ENCODE results near the gene OR2T27. TPM values are rescaled to one million over a fixed set of nuclear protein-coding genes. Genes with fewer than 3 reads are reported as not detected.

Gene OR2T27, protein sequence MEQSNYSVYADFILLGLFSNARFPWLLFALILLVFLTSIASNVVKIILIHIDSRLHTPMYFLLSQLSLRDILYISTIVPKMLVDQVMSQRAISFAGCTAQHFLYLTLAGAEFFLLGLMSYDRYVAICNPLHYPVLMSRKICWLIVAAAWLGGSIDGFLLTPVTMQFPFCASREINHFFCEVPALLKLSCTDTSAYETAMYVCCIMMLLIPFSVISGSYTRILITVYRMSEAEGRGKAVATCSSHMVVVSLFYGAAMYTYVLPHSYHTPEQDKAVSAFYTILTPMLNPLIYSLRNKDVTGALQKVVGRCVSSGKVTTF
- total RNA-seq, result not detected

DNA sequence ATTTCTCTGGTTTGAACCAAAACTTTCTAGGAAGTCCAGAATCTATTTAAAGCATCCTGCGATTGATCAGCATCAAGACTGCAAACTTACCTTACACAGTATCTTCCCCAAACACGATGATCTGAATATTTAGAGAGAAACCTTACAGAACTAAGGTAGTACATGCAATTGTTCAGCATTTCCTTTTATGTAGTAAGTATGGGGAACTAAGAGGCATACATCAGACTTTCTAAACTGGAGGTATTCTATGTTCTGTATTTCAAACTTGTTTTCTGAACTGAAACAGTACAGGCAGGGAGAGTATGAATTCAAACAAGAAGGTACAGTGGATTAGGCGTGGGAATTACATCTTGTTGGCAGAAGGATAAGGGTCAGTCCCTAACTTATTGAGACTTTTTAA, at the start of gene OR2T27:
TSS of gene OR2T27 (minus strand) at position 175 of the 400 bp plus-strand sequence. CDS start 4,644 bp downstream, outside the sequence.

DNA sequence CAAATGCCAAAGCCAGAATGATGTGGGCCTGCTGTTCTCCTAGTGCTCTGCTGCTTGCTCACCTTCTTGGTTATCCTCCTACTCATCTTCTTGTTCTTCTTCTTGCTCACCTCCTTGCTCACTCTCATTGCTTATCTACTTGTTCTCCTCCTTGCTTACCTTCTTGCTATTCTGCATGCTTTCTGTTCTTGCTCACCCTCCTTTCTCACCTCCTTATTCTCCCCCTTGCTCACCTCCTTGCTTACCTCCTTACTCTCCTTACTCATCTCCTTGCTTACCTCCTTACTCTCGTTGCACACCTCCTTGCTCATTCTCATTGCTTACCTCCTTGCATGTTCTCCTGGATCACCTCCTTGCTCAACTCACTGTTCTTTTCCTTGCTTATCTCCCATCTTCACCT, 47.4 kb upstream of the OR2T27 start, which contains the start of gene OR14I1:
TSS of gene OR14I1 (minus strand) at position 53 of the 400 bp plus-strand sequence.

GRCh38 chr1:248645178-248645577, 10.2 kb downstream of the OR2T27 start, which contains the start of gene OR2T35:
Gene OR2T35, minus strand, starts transcription at chr1:248645278. Its CDS starts 6,020 bp downstream, at chr1:248639258.

GRCh38 chr1:248634991-248635390, 20.3 kb downstream of the OR2T27 start, which contains the start of gene OR2T11:
Gene OR2T11, minus strand, starts transcription at chr1:248635091. Its CDS starts 7,963 bp downstream, at chr1:248627128.

Other genes starting within 250 kb of the OR2T27 start
- gene OR2T2, start 209.9 kb downstream of the OR2T27 start, total RNA-seq, result not detected
- not detected for gene OR2T3, start 182.2 kb downstream of the OR2T27 start, total RNA-seq
- gene OR2T5, start 166.9 kb downstream of the OR2T27 start, total RNA-seq, result not detected
- gene OR2G6, start 147.5 kb downstream of the OR2T27 start, total RNA-seq, result not detected
- not detected for gene OR2T29, start 92.8 kb downstream of the OR2T27 start, total RNA-seq
- not detected for gene OR2T34, start 80.8 kb downstream of the OR2T27 start, total RNA-seq
- not detected for gene OR2T10, start 57.8 kb downstream of the OR2T27 start, total RNA-seq
- not detected for gene OR2T11, start 20.4 kb downstream of the OR2T27 start, total RNA-seq
- not detected for gene OR2T35, start 10.2 kb downstream of the OR2T27 start, total RNA-seq
- gene OR14I1, start 47.2 kb upstream of the OR2T27 start, total RNA-seq, result not detected
- gene LYPD8, start 100.2 kb upstream of the OR2T27 start, total RNA-seq, result not detected
- gene SH3BP5L, start 170.4 kb upstream of the OR2T27 start, total RNA-seq, result 10 to 100 TPM; 30.4 to 32.8 TPM
- 10 to 100 TPM; 46.4 to 48.0 TPM for gene ZNF672, start 182.7 kb upstream of the OR2T27 start, total RNA-seq
- 10 to 100 TPM; 44.4 to 56.5 TPM for gene ZNF692, start 203.6 kb upstream of the OR2T27 start, total RNA-seq